ENCODE data around the gene SLC37A1.

SLC37A1 gene

DNA sequence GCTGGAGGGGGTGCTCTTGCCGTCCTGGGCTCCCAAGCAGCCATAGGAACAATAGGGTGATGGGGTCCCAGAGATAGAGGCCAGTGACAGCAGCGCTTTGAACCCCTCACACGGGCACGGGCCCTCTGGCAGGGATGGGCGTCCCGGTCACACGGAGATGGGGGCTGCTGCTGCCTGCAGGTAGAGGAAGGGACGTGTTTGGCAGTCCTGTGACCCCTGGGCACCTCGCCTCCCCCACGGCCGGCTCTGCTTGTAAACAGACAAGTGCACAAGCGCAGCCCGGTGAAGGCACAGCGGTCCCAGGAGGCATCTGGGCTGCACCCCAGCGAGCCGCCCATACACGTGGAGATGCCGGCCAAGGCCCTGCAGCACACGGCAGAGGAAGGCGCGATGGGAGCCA, 103.3 kb downstream of the SLC37A1 start:
- no peak overlapping the region for H3K4me3 ChIP-seq (replicated peaks; ENCODE audit: low read depth, low read length)
- DNase-seq (ENCODE audit: low read depth): no peak
- TF ChIP-seq, protein P1, sequence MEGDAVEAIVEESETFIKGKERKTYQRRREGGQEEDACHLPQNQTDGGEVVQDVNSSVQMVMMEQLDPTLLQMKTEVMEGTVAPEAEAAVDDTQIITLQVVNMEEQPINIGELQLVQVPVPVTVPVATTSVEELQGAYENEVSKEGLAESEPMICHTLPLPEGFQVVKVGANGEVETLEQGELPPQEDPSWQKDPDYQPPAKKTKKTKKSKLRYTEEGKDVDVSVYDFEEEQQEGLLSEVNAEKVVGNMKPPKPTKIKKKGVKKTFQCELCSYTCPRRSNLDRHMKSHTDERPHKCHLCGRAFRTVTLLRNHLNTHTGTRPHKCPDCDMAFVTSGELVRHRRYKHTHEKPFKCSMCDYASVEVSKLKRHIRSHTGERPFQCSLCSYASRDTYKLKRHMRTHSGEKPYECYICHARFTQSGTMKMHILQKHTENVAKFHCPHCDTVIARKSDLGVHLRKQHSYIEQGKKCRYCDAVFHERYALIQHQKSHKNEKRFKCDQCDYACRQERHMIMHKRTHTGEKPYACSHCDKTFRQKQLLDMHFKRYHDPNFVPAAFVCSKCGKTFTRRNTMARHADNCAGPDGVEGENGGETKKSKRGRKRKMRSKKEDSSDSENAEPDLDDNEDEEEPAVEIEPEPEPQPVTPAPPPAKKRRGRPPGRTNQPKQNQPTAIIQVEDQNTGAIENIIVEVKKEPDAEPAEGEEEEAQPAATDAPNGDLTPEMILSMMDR (IDR thresholded peaks at IDR 0.05; ENCODE audit: low read length, missing control alignments): no peak

DNA sequence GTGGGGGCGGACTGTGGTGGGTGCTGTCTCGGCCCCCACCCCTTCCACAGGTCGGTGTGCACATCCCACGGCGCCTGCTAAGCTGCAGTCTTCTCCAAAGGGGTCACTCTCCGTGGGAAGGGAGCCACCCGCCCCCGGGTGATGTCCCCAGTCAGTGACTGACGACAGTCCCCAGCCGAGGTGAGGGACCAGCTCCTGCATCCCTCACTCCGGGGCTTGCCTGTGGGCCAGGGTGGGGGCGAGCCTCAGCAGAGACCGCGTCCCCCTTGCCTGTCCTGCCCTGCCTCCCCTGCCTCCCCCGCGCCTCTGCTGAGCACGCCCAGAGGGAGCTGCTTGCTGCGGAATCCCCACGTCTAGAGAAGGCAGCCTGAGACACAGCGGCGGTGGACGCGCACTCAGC, 103.8 kb downstream of the SLC37A1 start:
- no peak for DNase-seq (ENCODE audit: low read depth)
- no peak overlapping the region for H3K4me3 ChIP-seq (replicated peaks; ENCODE audit: low read depth, low read length)
- TF ChIP-seq, protein P1 (IDR thresholded peaks at IDR 0.05; ENCODE audit: low read length, missing control alignments): no peak

- TF ChIP-seq, protein P1 (IDR thresholded peaks at IDR 0.05; ENCODE audit: low read length, missing control alignments): no peak
- DNase-seq (ENCODE audit: low read depth): no peak
- H3K4me3 ChIP-seq (replicated peaks; ENCODE audit: low read depth, low read length): no peak overlapping the region
These were observed 105.1 kb downstream of the SLC37A1 start for GRCh38 chr21:42618707-42619102.

DNA sequence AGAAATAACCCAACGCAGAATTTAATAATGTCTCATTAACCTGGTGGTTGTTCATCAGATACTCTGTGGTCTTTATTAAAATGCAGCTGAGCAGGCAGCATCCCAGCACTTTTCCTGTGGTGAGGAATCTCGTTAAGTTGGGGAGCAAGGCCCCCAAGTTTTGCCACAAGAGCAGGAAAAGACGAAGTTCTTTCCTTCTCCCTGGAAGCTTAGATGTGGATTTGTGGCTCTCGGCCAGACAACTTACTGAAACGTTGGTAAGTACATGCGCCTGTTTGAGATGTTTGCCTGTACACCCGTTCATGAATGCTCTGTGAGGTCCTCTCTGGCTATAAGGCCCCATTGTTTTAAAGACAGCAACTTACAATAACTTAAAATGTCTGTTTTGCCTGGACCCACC, 105.5 kb downstream of the SLC37A1 start:
- no peak for DNase-seq (ENCODE audit: low read depth)
- H3K4me3 ChIP-seq (replicated peaks; ENCODE audit: low read depth, low read length): no peak overlapping the region
- TF ChIP-seq, protein P1 (IDR thresholded peaks at IDR 0.05; ENCODE audit: low read length, missing control alignments): no peak

- TF ChIP-seq, protein P1 (IDR thresholded peaks at IDR 0.05; ENCODE audit: low read length, missing control alignments): no peak
- no peak overlapping the region for H3K4me3 ChIP-seq (replicated peaks; ENCODE audit: low read depth, low read length)
- no peak for DNase-seq (ENCODE audit: low read depth)
These were observed 106.2 kb downstream of the SLC37A1 start for GRCh38 chr21:42619841-42620240.

DNA sequence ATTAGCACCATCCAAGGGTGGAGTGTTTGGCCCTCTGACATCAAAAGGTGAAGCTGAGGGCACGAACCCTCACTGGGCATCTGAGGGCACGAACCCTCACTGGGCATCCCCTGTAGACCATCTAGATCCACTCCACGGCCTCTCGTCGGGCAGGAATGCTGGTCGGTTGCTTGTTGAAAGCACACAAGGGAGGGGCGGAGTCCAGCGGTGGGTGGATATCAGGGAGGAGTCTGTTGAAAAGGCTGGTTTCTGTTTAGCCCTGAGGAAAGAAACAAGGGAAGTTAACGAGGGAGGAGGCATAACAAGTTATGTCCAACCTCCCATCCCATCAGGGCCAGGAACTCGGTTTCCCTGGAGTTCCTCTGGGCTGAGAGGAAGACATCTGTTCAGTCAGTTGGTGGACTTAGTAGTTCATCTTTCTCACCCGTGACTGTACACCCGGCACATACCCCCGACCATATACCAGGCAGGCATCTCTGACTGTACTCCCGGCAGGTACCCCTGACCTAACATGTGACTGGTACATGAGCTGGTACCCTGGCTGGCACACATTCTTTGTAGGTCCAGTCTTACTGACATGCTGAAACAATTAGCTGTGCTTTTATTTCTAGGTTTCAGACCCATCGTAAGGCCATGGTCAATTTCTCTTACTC, 107.6 kb downstream of the SLC37A1 start:
- no peak for DNase-seq (ENCODE audit: low read depth)
- no peak overlapping the region for H3K4me3 ChIP-seq (replicated peaks; ENCODE audit: low read depth, low read length)
- TF ChIP-seq, protein P1 (IDR thresholded peaks at IDR 0.05; ENCODE audit: low read length, missing control alignments): no peak

DNA sequence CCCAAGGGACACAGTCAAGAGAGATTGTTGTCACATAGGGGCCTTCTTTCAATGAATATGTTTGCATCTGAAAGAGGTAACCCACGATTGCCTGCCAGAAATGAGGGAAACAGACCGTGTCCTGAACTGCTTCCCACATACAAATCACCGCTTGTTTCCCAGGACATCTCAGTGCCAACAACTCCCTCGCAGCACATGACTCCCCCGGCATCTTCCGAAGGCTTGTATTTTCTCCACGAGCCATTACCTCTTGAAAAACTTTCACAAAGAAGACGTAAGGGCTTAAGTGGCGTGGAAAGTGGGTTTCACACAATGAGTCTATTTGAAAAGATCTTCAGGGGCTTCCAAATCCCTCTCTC, 108.1 kb downstream of the SLC37A1 start:
- DNase-seq (ENCODE audit: low read depth): no peak
- no peak overlapping the region for H3K4me3 ChIP-seq (replicated peaks; ENCODE audit: low read depth, low read length)
- TF ChIP-seq, protein P1 (IDR thresholded peaks at IDR 0.05; ENCODE audit: low read length, missing control alignments): no peak

Data from fibroblast of pulmonary artery (primary cell).